Measurements from ENCODE around the gene DHRS1. TPM values are rescaled to one million over a fixed set of nuclear protein-coding genes. Genes with fewer than 3 reads are reported as not detected.

The DHRS1 gene
- total and polyA plus RNA-seq, 2 of the 4 experiments (the other 2 are of a cell fraction): 15.8 to 38.6 TPM

DNA sequence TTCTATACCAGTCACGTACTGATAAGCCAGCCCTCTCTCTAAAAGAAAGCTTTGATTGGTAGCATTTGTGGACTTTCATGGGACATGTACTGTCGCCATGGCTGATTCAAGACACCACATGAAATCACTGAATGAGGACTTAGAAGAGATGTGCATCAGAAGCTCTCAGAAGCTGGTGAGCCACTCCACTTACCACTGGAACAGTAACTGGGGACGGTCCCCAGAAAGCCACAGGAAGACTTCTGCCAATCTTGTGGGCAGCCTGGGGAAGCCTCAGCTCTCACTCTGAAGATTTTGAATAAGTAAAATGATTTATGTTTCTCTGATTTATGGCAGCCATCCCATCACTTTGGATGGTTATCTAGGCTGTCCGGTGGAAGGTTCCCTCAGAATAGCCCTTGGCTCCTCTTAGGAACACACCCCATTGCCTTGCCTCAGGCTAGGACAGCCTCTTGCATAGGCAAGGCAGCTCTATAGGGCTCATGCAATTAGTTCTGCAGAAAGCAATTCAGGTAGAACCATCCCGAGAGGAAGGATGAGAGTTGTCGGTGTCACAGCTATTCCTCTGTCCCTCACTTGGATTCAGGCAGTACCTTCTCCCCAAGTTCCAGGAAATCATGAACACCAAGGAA is 9.8 kb downstream of the DHRS1 start:
- Histone ChIP-seq H3K4me1 (ENCODE audit: control insufficient read depth, insufficient read depth, low read length) (no peaks in the 10 kb centered on the region), H3K56ac (ENCODE audit: extremely low read depth, insufficient read depth, low read length) (no peak overlapping the region), H3K36me3 (ENCODE audit: control insufficient read depth, insufficient read depth, low read length) (peaks cover 24% of the 10 kb centered on the region), H2AK5ac (ENCODE audit: low read depth, low read length) (no peak overlapping the region), H3K23ac (ENCODE audit: low read depth, low read length) (no peak overlapping the region), H3K18ac (ENCODE audit: low read depth, low read length) (no peak overlapping the region), H2BK20ac (ENCODE audit: low read depth, low read length) (no peak overlapping the region), H3K9me1 (ENCODE audit: insufficient read depth, low read length) (no peaks in the 10 kb centered on the region; the same call in 1 of the 2 replicates), H2AK9ac (replicated peaks; ENCODE audit: low read depth, low read length, poor library complexity) (no peak overlapping the region), H3K9ac (ENCODE audit: low read depth, low read length) (no peak overlapping the region), H3K27me3 (ENCODE audit: control insufficient read depth, insufficient read depth, low read length) (no peaks in the 10 kb centered on the region), H4K8ac (ENCODE audit: low read depth in 2 of 2, low read length in 2 of 2) (no peak overlapping the region), H2BK120ac (ENCODE audit: low read depth, low read length) (no peak overlapping the region), H2BK5ac (ENCODE audit: low read depth, low read length, poor library complexity, severe bottlenecking) (no peak overlapping the region), H4K91ac (ENCODE audit: insufficient read depth, low read depth, low read length) (no peak overlapping the region), H4K5ac (ENCODE audit: low read depth, low read length) (no peak overlapping the region), H4K20me1 (ENCODE audit: insufficient read depth, low read length) (no peaks in the 10 kb centered on the region; the same call in 1 of the 2 replicates), H3K14ac (replicated peaks; ENCODE audit: low read depth, low read length) (no peak overlapping the region), H3K79me1 (ENCODE audit: low read depth in 1 of 2, low read length in 2 of 2) (no peaks in the 10 kb centered on the region; a peak in 1 of 4 replicates), H3K9me3 (ENCODE audit: control insufficient read depth, insufficient read depth, low read length) (no peaks in the 10 kb centered on the region), H2AFZ (replicated peaks; ENCODE audit: low read length, poor library complexity) (no peak overlapping the region), H3K4me3 (ENCODE audit: insufficient read depth, low read depth, low read length) (no peak overlapping the region), H3K4me2 (ENCODE audit: low read depth, low read length) (no peak overlapping the region), H3K4ac (ENCODE audit: low read depth, low read length) (no peak overlapping the region), H2BK15ac (ENCODE audit: low read depth, low read length) (no peak overlapping the region), H3K27ac (ENCODE audit: insufficient read depth, low read length) (no peak overlapping the region)
- CTCF ChIA-PET: interaction anchor here (1.3 kb wide), 1 partner anchor 47 kb away, joined by 4 read pairs; the partner anchor contains the start of gene TINF2
- TF ChIP-seq MAFK (IDR thresholded peaks at IDR 0.05; ENCODE audit: low read depth, low read length) (no peak), USF2 (IDR thresholded peaks at IDR 0.05; ENCODE audit: low read depth, low read length) (no peak), NFE2L2 (IDR thresholded peaks at IDR 0.05; ENCODE audit: low read depth, low read length) (no peak), RAD21 (IDR thresholded peaks at IDR 0.05; ENCODE audit: low read length) (no peak), CHD1 (IDR thresholded peaks at IDR 0.05; ENCODE audit: low read depth, low read length) (no peak), MAZ (IDR thresholded peaks at IDR 0.05; ENCODE audit: borderline replicate concordance, low read depth, low read length) (no peak), RCOR1 (IDR thresholded peaks at IDR 0.05; ENCODE audit: insufficient replicate concordance, low read length) (no peak), MXI1 (IDR thresholded peaks at IDR 0.05; ENCODE audit: borderline replicate concordance, low read depth, low read length) (no peak), CTCF (conservative IDR thresholded peaks at IDR 0.05; ENCODE audit: low read depth, low read length) (no peak), SMC3 (IDR thresholded peaks at IDR 0.05; ENCODE audit: low read depth, low read length) (no peak), CEBPB (IDR thresholded peaks at IDR 0.05; ENCODE audit: low read depth, low read length) (no peak), RFX5 (IDR thresholded peaks at IDR 0.05; ENCODE audit: low read depth, low read length) (no peak)
- POLR2A ChIA-PET (ENCODE audit: unreplicated experiment): interaction anchor here (0.7 kb wide), 1 partner anchor 47 kb away, joined by 4 read pairs; the partner anchor contains the start of gene TINF2
- in situ Hi-C loops (cut with MboI; ENCODE audit: low sequenced_read_pairs): no loop called here
- 0% methylated on average over 1 of the region's 6 CpGs; no CpG with 5 or more reads in 1 of the 2 experiments for WGBS, 2 experiments (ENCODE audit: extremely low coverage in 2 of 2, insufficient read length in 1 of 2)
- intact Hi-C loops (cut with micrococcal nuclease): loop anchor here (10.0 kb wide), 1 partner anchor 305 kb away; the partner anchor contains the start of gene DHRS4L2
- DNase-seq (no peak), ATAC-seq (ENCODE audit: low read depth) (no peak)
- dilution Hi-C loops (cut with HindIII; ENCODE audit: low sequenced_read_pairs, unreplicated experiment): no loop called here
- no TSS peak for BruUV-seq (replicated peaks)
